Stimulated activated CD8-positive, alpha-beta memory T cell treated with anti-CD3 and anti-CD28 coated beads, Interleukin-4, amount 100 ng/mL, for 48 hours (primary cell): ENCODE measurements around the gene DBP.

Experiments
- DNase-seq: peaks from one replicate; pipeline ENCODE4 v3.0.0-alpha.2; 2020

Gene DBP

DNA sequence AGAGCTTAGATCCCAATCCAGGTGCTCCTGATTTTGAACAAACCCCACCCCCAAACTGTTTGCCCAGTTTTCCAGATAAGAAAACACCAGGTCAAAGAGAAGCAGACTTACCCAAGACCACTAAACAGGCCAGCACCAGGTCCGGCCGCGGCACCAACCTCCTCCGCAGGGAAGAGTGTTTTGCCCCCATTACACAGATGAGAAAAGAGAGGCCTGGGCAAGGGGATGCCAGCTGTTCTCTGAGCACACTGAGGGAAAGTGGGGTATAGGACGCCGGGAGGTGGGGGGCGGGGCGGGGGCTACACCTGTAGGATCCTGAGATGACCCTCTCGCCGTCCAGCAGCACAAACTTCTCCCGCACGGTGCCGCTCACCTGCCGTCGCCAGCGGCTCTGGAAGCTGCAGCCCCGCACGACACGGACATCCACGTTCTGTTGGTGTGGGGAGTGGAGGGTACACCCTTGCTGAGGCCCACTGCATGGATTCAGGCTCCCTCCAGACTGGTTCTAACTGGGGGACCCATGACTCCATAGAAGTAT is 27.5 kb downstream of the DBP start:
- no peak for DNase-seq

- DNase-seq, result peak; percentile 57
Measured at GRCh38 chr19:48608798-48609263, 28.3 kb downstream of the DBP start.

DNA sequence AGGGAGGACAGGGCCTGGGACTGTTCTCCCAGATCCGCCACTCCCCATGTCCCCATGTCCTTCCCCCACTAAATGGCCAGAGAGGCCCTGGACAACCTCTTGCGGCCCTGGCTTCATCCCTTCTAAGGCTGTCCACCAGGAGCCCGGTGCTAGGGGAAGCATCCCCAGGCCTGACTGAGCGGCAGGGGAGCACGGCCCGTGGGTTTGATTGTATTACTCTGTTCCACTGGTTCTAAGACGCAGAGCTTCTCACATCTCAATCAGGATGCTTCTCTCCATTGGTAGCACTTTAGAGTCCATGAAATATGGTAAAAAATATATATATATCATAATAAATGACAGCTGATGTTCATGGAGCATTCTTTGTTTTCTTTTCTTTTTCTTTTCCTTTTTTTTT is 29.8 kb downstream of the DBP start:
- DNase-seq, result no peak

GRCh38 chr19:48606463-48607358 is 30.5 kb downstream of the DBP start, which contains the start of gene SPACA4:
TSS of gene SPACA4 (plus strand) at chr19:48606742. CDS start at chr19:48606979, 237 bp downstream.
- DNase-seq, result no peak

GRCh38 chr19:48603850-48604249 is 33.3 kb downstream of the DBP start:
- DNase-seq, result no peak

DNA sequence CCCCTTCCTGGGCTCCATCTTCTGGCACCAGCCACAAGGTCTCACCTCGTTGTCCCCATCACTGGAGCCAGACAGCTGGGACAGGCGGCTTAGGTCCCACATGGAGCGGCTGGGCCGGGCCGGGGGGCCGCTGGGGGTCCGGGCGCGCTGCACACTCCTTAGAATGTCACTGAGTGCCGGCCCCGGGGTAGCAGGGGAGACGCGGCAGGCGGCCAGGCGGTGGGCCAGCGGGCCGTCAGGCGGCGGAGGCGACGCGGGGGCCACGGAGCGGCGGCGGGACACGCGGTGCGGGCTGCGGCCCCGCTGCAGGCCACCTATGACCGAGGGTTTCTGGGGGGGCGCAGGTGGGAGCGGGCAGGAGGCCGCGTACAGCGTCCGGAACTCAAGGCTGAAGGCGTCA is 33.7 kb downstream of the DBP start:
- DNase-seq, result no peak

- DNase-seq, result no peak
Measured at GRCh38 chr19:48603001-48603400, 34.2 kb downstream of the DBP start.

GRCh38 chr19:48600679-48601417 is 36.3 kb downstream of the DBP start:
- no peak for DNase-seq

- no peak for DNase-seq
Measured at GRCh38 chr19:48598996-48599700, 38.0 kb downstream of the DBP start.

DNA sequence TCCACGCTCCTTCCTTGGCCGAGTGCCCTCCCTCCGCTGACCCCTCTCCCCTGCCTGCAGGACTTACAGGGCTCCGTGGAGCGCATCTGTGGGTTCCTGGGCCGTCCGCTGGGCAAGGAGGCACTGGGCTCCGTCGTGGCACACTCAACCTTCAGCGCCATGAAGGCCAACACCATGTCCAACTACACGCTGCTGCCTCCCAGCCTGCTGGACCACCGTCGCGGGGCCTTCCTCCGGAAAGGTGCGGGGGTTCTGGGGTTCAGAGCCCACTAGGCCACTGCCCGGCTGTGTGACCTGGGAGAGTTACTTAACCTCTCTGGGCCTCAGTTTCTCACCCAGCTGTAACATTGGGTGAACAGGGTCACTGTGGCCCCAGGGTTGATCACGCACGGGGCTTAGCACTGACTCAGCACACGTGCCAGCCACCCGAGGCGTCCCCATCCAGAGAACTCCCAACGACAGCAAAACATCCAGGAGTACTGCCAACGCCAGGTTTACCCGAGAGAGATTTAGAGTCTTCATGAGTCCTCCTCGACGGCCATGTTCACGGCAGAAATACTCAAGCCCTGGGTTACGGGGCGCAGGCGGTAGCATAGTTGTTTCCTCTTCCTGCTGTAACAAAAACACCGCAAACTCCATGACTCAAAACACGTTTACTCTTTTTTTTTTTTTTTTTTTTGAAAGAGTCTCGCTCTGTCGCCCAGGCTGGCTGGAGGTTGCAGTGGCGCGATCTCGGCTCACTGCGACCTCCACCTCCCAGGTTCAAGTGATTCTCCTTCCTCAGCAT is 40.3 kb downstream of the DBP start:
- peak; percentile 34 for DNase-seq

GRCh38 chr19:48596237-48596636 is 40.9 kb downstream of the DBP start:
- DNase-seq, result no peak

DNA sequence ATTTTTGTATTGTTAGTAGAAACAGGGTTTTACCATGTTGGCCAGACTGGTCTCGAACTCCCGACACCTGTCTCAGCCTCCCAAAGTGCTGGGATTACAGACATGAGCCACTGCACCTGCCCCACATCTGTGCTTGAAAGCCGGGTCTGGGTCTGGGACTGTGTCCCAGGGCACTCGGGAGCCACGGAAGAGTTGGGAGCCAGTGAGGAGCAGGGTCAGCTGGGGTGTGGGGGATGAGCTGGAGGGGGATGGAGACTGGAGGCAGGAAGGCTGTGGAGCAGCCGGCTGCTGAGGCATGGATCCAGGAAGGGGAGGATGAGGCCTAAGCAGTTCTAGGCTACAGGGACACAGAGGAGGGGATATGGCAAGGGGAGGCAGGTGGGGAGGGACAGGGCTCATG is 41.3 kb downstream of the DBP start:
- DNase-seq, result no peak

GRCh38 chr19:48595171-48595570 is 42.0 kb downstream of the DBP start:
- no peak for DNase-seq

GRCh38 chr19:48591021-48591420 is 46.2 kb downstream of the DBP start:
- DNase-seq, result no peak

GRCh38 chr19:48588670-48589401 is 48.3 kb downstream of the DBP start:
- peak; percentile 94 for DNase-seq

- no peak for DNase-seq
Measured at GRCh38 chr19:48587387-48587786, 49.8 kb downstream of the DBP start.

GRCh38 chr19:48582168-48582567 is 55.0 kb downstream of the DBP start:
- no peak for DNase-seq
